DND-41 (cell line): ENCODE data around the gene FAM53B.

Source experiments
- CTCF ChIP-seq: IDR thresholded peaks from 2 replicates; pipeline ENCODE4 v1.5.1; 2012; ENCODE audit warnings: borderline replicate concordance, low read length, moderate library complexity, mild to moderate bottlenecking; ENCODE audit not compliant: poor library complexity, severe bottlenecking; ENCODE audit errors: extremely low read depth
- EZH2 ChIP-seq: IDR thresholded peaks from 3 replicates; pipeline ENCODE4 v1.6.1; 2012; ENCODE audit warnings: borderline replicate concordance, low read depth, mild to moderate bottlenecking, moderate library complexity, low read length, inconsistent platforms; ENCODE audit not compliant: severe bottlenecking

GRCh38 chr10:124657806-124658205 lies 86.4 kb downstream of the FAM53B start:
- TF ChIP-seq CTCF (no peak), EZH2 (no peak)
